NB4 (cell line): ENCODE results near the gene SPAAR.

Source experiments
- MYC ChIP-seq: IDR thresholded peaks from 2 replicates; pipeline ENCODE4 v1.6.1; 2011; ENCODE audit warnings: low read depth, low read length
- POLR2A ChIP-seq: IDR thresholded peaks from 2 replicates; pipeline ENCODE4 v1.6.1; 2011; ENCODE audit warnings: mild to moderate bottlenecking; ENCODE audit not compliant: insufficient read length; ENCODE audit errors: extremely low read depth
- TF ChIP-seq, protein P1 (sequence below): IDR thresholded peaks from one replicate; pipeline ENCODE4 v1.5.1; 2012; ENCODE audit warnings: low read depth, low read length
- TF ChIP-seq, protein P2 (sequence below): IDR thresholded peaks from 2 replicates; pipeline ENCODE4 v1.6.1; 2011; ENCODE audit warnings: low read depth, low read length

DNA sequence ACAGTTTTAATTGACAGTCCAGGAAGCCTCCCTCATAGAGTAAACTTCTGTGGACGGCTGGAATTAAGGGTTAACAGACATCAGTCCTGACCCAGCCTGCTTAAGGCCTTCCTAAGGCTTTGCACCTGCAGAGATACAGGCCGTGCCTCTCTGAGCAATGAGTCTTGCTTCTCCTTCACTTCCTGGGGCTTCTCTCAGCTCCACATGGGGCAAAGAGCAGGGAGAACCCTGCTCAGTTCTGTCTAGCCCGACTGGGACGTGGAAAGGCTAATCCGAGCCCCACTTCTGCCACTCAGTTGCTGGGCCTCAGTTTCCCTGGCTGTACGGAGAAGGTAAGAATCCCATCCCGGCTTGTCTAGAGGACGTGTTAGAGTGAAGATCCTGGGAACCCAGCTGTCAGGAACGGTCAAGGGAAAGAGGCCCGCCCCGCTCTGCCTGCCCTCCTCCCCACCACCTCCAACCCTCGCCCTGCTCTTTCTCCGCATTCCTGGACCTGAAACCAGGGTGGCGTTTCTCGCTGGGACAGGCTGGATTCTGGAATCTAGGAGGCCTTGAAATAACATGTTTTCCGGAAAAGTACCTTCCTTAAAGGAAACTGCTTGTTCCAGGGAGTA, 6.5 kb downstream of the SPAAR start:
- TF ChIP-seq POLR2A (no peak), MYC (no peak)
- TF ChIP-seq, protein P1, sequence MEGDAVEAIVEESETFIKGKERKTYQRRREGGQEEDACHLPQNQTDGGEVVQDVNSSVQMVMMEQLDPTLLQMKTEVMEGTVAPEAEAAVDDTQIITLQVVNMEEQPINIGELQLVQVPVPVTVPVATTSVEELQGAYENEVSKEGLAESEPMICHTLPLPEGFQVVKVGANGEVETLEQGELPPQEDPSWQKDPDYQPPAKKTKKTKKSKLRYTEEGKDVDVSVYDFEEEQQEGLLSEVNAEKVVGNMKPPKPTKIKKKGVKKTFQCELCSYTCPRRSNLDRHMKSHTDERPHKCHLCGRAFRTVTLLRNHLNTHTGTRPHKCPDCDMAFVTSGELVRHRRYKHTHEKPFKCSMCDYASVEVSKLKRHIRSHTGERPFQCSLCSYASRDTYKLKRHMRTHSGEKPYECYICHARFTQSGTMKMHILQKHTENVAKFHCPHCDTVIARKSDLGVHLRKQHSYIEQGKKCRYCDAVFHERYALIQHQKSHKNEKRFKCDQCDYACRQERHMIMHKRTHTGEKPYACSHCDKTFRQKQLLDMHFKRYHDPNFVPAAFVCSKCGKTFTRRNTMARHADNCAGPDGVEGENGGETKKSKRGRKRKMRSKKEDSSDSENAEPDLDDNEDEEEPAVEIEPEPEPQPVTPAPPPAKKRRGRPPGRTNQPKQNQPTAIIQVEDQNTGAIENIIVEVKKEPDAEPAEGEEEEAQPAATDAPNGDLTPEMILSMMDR: no peak
- TF ChIP-seq, protein P2, sequence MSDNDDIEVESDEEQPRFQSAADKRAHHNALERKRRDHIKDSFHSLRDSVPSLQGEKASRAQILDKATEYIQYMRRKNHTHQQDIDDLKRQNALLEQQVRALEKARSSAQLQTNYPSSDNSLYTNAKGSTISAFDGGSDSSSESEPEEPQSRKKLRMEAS: no peak
